Hepatocyte (in vitro differentiated cells): Measurements from ENCODE around the gene VAMP1.

Source experiments
- EZH2 ChIP-seq: fragments of 200-600 bp; sonication (generic); IDR thresholded peaks from 2 replicates; pipeline ENCODE4 v1.6.1; 2016; ENCODE audit warnings: antibody characterized with exemption, mild to moderate bottlenecking, borderline replicate concordance
- EZH2phosphoT487 ChIP-seq: fragments of 200-600 bp; sonication (generic); IDR thresholded peaks from one replicate; pipeline ENCODE4 v1.6.1; 2018; ENCODE audit warnings: antibody characterized with exemption, mild to moderate bottlenecking, low read depth, moderate library complexity; ENCODE audit not compliant: unreplicated experiment, severe bottlenecking
- TF ChIP-seq, protein P1 (sequence below): fragments of 200-600 bp; sonication (generic); IDR thresholded peaks from 2 replicates; pipeline ENCODE4 v1.5.1; 2016; ENCODE audit warnings: antibody characterized with exemption, mild to moderate bottlenecking; ENCODE audit not compliant: poor library complexity

DNA sequence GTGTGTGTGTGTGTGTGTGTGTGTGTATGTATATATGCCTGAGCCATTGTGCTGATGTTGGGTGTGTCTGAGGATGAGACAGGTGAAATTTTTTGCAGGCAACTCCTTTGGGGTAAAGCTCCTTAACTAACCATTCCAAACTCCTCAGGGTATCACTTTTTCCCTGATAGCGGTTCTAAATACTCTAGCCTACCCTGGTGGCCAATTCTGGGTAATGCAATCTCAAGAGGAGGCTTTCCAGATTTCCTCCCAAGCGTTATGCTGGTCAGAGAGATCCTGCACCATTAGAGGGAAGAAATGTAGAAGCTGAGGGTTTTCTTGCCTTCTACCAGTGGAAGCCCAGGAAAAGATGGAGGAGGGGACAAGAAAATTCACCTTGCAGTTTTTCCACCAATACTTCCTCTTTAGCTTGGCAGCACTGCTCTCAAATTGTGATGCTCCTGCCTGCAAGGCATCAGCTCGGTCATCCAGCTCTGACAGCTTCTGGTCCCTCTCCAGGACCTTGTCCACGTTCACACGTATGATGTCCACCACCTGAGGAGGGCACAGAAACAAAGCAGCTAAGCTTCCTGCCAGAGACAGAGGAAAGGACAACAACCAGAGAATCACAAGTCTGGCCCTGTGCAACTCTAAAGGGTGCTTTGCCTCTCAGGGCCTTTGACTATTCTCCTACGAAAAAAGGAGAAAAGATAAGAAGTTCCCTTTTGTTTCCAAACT, 4.9 kb downstream of the VAMP1 start:
- TF ChIP-seq, protein P1, sequence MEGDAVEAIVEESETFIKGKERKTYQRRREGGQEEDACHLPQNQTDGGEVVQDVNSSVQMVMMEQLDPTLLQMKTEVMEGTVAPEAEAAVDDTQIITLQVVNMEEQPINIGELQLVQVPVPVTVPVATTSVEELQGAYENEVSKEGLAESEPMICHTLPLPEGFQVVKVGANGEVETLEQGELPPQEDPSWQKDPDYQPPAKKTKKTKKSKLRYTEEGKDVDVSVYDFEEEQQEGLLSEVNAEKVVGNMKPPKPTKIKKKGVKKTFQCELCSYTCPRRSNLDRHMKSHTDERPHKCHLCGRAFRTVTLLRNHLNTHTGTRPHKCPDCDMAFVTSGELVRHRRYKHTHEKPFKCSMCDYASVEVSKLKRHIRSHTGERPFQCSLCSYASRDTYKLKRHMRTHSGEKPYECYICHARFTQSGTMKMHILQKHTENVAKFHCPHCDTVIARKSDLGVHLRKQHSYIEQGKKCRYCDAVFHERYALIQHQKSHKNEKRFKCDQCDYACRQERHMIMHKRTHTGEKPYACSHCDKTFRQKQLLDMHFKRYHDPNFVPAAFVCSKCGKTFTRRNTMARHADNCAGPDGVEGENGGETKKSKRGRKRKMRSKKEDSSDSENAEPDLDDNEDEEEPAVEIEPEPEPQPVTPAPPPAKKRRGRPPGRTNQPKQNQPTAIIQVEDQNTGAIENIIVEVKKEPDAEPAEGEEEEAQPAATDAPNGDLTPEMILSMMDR, result peak; percentile 79
- TF ChIP-seq EZH2 (no peak), EZH2phosphoT487 (no peak)
